ENCODE data around the gene TGFBR1.

DNA sequence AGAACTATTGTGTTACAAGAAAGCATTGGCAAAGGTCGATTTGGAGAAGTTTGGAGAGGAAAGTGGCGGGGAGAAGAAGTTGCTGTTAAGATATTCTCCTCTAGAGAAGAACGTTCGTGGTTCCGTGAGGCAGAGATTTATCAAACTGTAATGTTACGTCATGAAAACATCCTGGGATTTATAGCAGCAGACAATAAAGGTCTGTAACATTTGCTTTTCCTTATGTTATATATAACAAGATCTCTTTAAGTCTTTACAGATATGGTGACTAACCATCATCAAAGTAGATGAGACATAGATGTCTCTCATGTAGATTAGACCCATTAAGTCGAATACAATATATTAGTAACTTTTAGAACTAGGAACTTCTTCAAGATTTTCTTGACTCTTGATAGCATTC, 33.0 kb downstream of the TGFBR1 start:
- TF ChIP-seq, protein P1, sequence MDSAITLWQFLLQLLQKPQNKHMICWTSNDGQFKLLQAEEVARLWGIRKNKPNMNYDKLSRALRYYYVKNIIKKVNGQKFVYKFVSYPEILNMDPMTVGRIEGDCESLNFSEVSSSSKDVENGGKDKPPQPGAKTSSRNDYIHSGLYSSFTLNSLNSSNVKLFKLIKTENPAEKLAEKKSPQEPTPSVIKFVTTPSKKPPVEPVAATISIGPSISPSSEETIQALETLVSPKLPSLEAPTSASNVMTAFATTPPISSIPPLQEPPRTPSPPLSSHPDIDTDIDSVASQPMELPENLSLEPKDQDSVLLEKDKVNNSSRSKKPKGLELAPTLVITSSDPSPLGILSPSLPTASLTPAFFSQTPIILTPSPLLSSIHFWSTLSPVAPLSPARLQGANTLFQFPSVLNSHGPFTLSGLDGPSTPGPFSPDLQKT (IDR thresholded peaks at IDR 0.05; ENCODE audit: borderline replicate concordance, low read depth, low read length): no peak
- no peak for TF ChIP-seq ZNF530 (tag by site-specific recombination; IDR thresholded peaks at IDR 0.05; ENCODE audit: low read depth)

All from HEK293 (cell line).